ENCODE results near the gene SBF2. TPM values are rescaled to one million over a fixed set of nuclear protein-coding genes. Genes with fewer than 3 reads are reported as not detected.

The SBF2 gene
- total and polyA plus RNA-seq, 9 of the 15 experiments (the other 6 are each of a cell fraction or from before 2014, with no cell fraction given), result 0.80 to 9.5 (median 5.0) TPM

- Histone ChIP-seq H3K4me3 (peak overlapping the region; percentile 54), H3K27ac (ENCODE audit: extremely low read depth, low read depth, low read length) (peak overlapping the region; percentile 77), H3K79me2 (ENCODE audit: control insufficient read depth, insufficient read depth, low read length) (no peaks in the 10 kb centered on the region), H2AFZ (ENCODE audit: low read depth, low read length) (peak overlapping the region; percentile 99), H3K9ac (ENCODE audit: insufficient read depth in 1 of 2, low read depth in 2 of 2, low read length in 2 of 2) (peak overlapping the region; percentile 87 to 97), H4K20me1 (replicated peaks; ENCODE audit: control insufficient read depth, insufficient read depth, low read length) (no peaks in the 10 kb centered on the region; the same call in 1 of the 2 replicates), H3K9me1 (ENCODE audit: control insufficient read depth, insufficient read depth, low read length) (peaks cover 7% of the 10 kb centered on the region), H3K36me3 (ENCODE audit: control insufficient read depth, insufficient read depth, low read length) (no peaks in the 10 kb centered on the region), H3K27me3 (ENCODE audit: control insufficient read depth in 2 of 2, insufficient read depth in 2 of 2, low read length in 2 of 2) (no peaks in the 10 kb centered on the region; a peak in 1 of 5 replicates), H3K9me3 (replicated peaks; ENCODE audit: control insufficient read depth, insufficient read depth, low read depth, low read length) (no peaks in the 10 kb centered on the region), H3K4me1 (replicated peaks in 1 of 2; ENCODE audit: control insufficient read depth in 2 of 2, insufficient read depth in 2 of 2, low read length in 2 of 2) (peaks cover 22 to 23% of the 10 kb centered on the region in 2 experiments), H3K4me2 (ENCODE audit: insufficient read depth, low read length) (peak overlapping the region; percentile 97)
- TSS peak; percentile 77 for BruUV-seq (replicated peaks)
- intact Hi-C loops (cut with micrococcal nuclease), result loop anchor here (1.0 to 10.0 kb wide), 6 partner anchors 104 to 609 kb away; partner anchors contain the start of gene ADM
- FAIRE-seq (peak; percentile 76), ATAC-seq (peak; percentile 92), DNase-seq (ENCODE audit: extremely low read depth in 1 of 4, low spot score in 3 of 4) (peak; percentile 90 to 99 (median 99))
- ChIA-PET POLR2A (interaction anchor here (1.2 kb wide), 1 partner anchor 319 kb away, joined by 3 read pairs; no protein-coding TSS in a partner anchor), CTCF (ENCODE audit: low intra/inter-chr PET ratio) (interaction anchor here (0.6 to 3.1 kb wide), 9 partner anchors 102 to 977 kb away, joined by 3 to 33 read pairs (median 3); no protein-coding TSS in a partner anchor)
- WGBS (ENCODE audit: insufficient coverage, low coverage, missing lambda C conversion rate), result 14% methylated on average over 33 of the region's 64 CpGs
- in situ Hi-C loops (cut with MboI), result no loop called here
- TF ChIP-seq EGR1 (conservative IDR thresholded peaks at IDR 0.05), result no peak
- no peak for TF ChIP-seq ESRRA (IDR thresholded peaks at IDR 0.05; ENCODE audit: borderline replicate concordance, low read depth)
- no peak for TF ChIP-seq TBL1XR1 (IDR thresholded peaks at IDR 0.05; ENCODE audit: low read length in 2 of 2)
- TF ChIP-seq THRAP3 (IDR thresholded peaks at IDR 0.05; ENCODE audit: borderline replicate concordance), result no peak
- TF ChIP-seq ZNF239 (CRISPR knock-in tag; IDR thresholded peaks at IDR 0.05), result no peak
- no peak for TF ChIP-seq NR2C1 (IDR thresholded peaks at IDR 0.05)
- TF ChIP-seq NR2C1 (tag; IDR thresholded peaks at IDR 0.05), result no peak
- TF ChIP-seq PHB (CRISPR knock-in tag; IDR thresholded peaks at IDR 0.05), result no peak
- peak; percentile 6; the same call in 1 of the 2 replicates for TF ChIP-seq ELF2 (CRISPR knock-in tag; IDR thresholded peaks at IDR 0.05)
- TF ChIP-seq NFYB (IDR thresholded peaks at IDR 0.05; ENCODE audit: extremely low read depth, insufficient read length), result no peak
- no peak for TF ChIP-seq ZNF133 (CRISPR knock-in tag; IDR thresholded peaks at IDR 0.05)
- TF ChIP-seq TCF15 (CRISPR knock-in tag; IDR thresholded peaks at IDR 0.05), result no peak
- TF ChIP-seq ZFP30 (CRISPR knock-in tag; IDR thresholded peaks at IDR 0.05; ENCODE audit: borderline replicate concordance), result no peak
- no peak for TF ChIP-seq ZBTB17 (CRISPR knock-in tag; IDR thresholded peaks at IDR 0.05)
- no peak for TF ChIP-seq NCOA6 (IDR thresholded peaks at IDR 0.05)
- TF ChIP-seq KLF1 (tag; IDR thresholded peaks at IDR 0.05), result no peak
- TF ChIP-seq ZBTB1 (CRISPR knock-in tag; IDR thresholded peaks at IDR 0.05; ENCODE audit: borderline replicate concordance, low read depth), result 0 out of 2 replicates have a peak, but pooled peaks have one; percentile 40
- TF ChIP-seq BRF2 (IDR thresholded peaks at IDR 0.05; ENCODE audit: borderline replicate concordance, insufficient read depth, insufficient read length), result no peak
- no peak for TF ChIP-seq ZNF507 (tag; conservative IDR thresholded peaks at IDR 0.05)
- TF ChIP-seq ARID2 (IDR thresholded peaks at IDR 0.05), result no peak
- no peak; the same call in 1 of the 2 replicates for TF ChIP-seq ETV1 (tag; conservative IDR thresholded peaks at IDR 0.05; ENCODE audit: low read depth)
- TF ChIP-seq ADNP (tag; IDR thresholded peaks at IDR 0.05), result no peak
- no peak for TF ChIP-seq RBM15 (IDR thresholded peaks at IDR 0.05; ENCODE audit: insufficient read depth, low read length)
Observed at GRCh38 chr11:9757809-9758636, 536.0 kb downstream of the SBF2 start.
